Uterus (tissue), 4 donors: ENCODE measurements around the gene PPM1M. TPM values are rescaled to one million over a fixed set of nuclear protein-coding genes. Genes with fewer than 3 reads are reported as not detected.

ENCODE experiments used
- DNase-seq, 2 donors: peaks; one replicate each; pipeline ENCODE4 v3.0.0-alpha.2; 2019 to 2020
- H3K27ac ChIP-seq, 2 donors: fragments of 200-600 bp; sonication (generic); 1 replicate in 1 of 2; 2 replicates in 1 of 2; pipeline ENCODE4 v1.5.1; 2016 to 2018
- H3K27me3 ChIP-seq, 2 donors: fragments of 200-600 bp; sonication (generic); one replicate each; pipeline ENCODE4 v1.5.1; 2018 to 2019; ENCODE audit warnings: control low read depth in 1 of 2
- H3K36me3 ChIP-seq, 2 donors: fragments of 200-600 bp; sonication (generic); one replicate each; pipeline ENCODE4 v1.5.1; 2019; ENCODE audit warnings: control low read depth in 1 of 2
- H3K4me1 ChIP-seq, 2 donors: fragments of 200-600 bp; sonication (generic); one replicate each; pipeline ENCODE4 v1.5.1; 2018 to 2019; ENCODE audit warnings: control low read depth in 1 of 2
- H3K4me3 ChIP-seq, 2 donors: fragments of 200-600 bp; sonication (generic); 1 replicate in 1 of 2; 2 replicates in 1 of 2; pipeline ENCODE4 v1.5.1; 2018 to 2019; ENCODE audit warnings: mild to moderate bottlenecking in 1 of 2
- H3K9me3 ChIP-seq, 2 donors: fragments of 200-600 bp; sonication (generic); one replicate each; pipeline ENCODE4 v1.5.1; 2019; ENCODE audit warnings: control low read depth in 1 of 2
- CTCF ChIP-seq, 4 experiments: fragments of 200-600 bp in 2 of 4; fragments of 450-650 bp in 2 of 4; sonication (generic) in 2 of 4; IDR thresholded peaks; one replicate each; pipeline ENCODE4 v1.5.1; 2016 to 2019; ENCODE audit warnings: antibody characterized with exemption in 4 of 4, mild to moderate bottlenecking in 2 of 4, moderate library complexity in 1 of 4
- POLR2A ChIP-seq, 2 donors: fragments of 450-650 bp; IDR thresholded peaks; one replicate each; pipeline ENCODE4 v1.6.1; 2016; ENCODE audit warnings: antibody characterized with exemption in 2 of 2, mild to moderate bottlenecking in 1 of 2, moderate library complexity in 1 of 2
- intact Hi-C: fragments of 100-400 bp; cut with DNase I; formaldehyde crosslinking; loops from one replicate; pipeline ENCODE4 v1.15.1; 2023; ENCODE audit warnings: low total_unique reads
- total RNA-seq, 4 donors: library from RNA; depleted of rRNA in 3 of 4; stranded (reverse); fragments of >200 nt in 3 of 4; gene quantifications; one replicate each; pipeline versions ENCODE4 v1.1.0 to v1.2.4, GENCODE V29; 2014 to 2023
- donor health status: DM: yes; HTN: yes; CAD: no.

PPM1M gene
- total RNA-seq, 4 donors from 2014 or later: 23.9 to 32.3 (median 31.5) TPM

DNA sequence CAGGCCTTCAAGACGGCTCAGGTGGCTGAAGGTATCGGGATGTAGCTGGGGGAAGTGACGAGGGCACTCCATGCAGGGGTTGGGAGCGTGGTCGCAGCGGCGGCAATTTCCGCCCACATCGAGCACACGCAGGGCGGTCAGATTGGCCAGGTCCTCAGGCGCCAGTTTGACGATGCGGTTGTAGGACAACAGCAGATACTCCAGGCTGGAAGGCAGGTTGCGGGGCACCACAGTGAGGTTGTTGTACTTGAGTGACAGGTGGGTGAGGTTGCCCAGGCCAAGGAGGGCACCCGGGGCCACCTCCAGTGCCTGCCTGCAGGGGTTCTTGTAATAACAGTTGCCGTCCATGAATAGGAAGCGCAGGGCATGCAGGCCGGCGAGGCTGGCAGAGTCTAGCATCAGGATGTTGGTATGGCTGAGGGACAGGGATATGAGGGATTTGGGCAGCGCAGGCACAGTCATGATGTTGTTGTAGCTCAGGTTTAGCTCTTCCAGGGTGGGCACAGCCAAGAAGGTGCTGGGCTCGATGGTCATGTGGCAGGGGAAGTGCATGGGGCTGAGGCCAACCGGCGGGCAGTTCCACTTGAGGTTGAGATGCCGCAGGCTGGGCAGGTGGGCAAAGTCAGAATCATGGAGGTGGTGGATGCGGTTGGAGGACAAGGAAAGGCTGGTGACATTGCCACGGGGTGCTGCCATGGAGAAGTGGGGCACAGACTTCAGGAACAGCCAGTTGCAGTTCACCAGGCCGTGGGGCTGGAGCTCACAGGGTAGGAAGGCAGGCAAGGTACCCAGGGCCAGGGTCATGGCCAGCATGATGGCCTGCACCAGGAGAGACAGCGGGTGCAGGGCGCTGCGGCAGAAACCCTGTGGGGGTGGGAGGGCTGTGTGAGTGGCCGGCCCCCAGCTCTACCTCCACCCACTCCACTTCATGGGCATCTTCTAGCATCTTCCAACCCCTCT lies 21.8 kb upstream of the PPM1M start:
- no peaks in the 10 kb centered on the region for H3K27me3 ChIP-seq
- no peak overlapping the region for H3K4me3 ChIP-seq
- no peak overlapping the region for H3K27ac ChIP-seq
- H3K36me3 ChIP-seq: no peaks in the 10 kb centered on the region
- H3K9me3 ChIP-seq: no peaks in the 10 kb centered on the region
- intact Hi-C loops: loop anchor here (5.0 kb wide), 1 partner anchor 119 kb away; no protein-coding TSS in a partner anchor
- peaks cover 0 to 4% of the 10 kb centered on the region in 2 donors for H3K4me1 ChIP-seq
- TF ChIP-seq CTCF (IDR thresholded peaks at IDR 0.05) (no peak), POLR2A (IDR thresholded peaks at IDR 0.05) (no peak)
- DNase-seq: no peak

- H3K4me1 ChIP-seq: peaks cover 0 to 3% of the 10 kb centered on the region in 2 donors
- H3K36me3 ChIP-seq: no peaks in the 10 kb centered on the region
- intact Hi-C loops: no loop called here
- no peak within 1 kb of the TSS for H3K4me3 ChIP-seq
- TF ChIP-seq CTCF (IDR thresholded peaks at IDR 0.05) (no peak), POLR2A (IDR thresholded peaks at IDR 0.05) (no peak)
- no peaks in the 10 kb centered on the region for H3K27me3 ChIP-seq
- H3K9me3 ChIP-seq: no peaks in the 10 kb centered on the region
- DNase-seq: no peak
- no peak within 1 kb of the TSS for H3K27ac ChIP-seq
These were observed 19.9 kb upstream of the PPM1M start, which contains the start of gene TLR9 for GRCh38 chr3:52225452-52226228. TLR9 (minus strand) TSS chr3:52225645; CDS start chr3:52225529, 116 bp downstream.

DNA sequence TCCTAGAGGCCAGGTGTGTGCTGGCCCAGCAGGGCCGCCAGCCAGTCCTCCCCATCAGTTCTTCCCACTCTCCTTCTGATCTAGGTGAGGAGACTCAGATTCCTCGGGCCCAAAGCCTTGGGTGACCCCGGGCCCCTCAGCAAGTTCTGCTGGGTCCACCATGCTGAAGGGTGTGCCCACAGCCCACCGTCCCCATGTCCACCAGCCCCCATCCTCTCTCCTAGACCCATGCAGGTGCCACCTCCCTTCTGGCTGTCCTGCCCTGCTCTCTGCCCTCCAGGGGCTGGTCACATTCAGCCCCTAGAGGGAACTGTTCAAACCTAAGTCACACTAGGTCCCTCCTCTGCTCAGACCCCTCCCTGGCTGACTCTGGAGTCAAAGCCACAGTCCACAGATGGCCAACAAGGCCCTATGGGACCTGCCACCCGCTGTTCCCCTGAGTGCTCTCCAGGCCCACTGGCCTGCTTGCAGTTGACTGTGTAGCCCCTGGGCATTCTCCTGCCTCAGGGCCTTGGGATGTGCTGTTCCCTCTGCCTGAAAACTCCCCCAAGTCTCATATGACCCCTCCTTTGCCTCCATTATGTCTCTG lies 19.2 kb upstream of the PPM1M start:
- TF ChIP-seq CTCF (IDR thresholded peaks at IDR 0.05) (no peak), POLR2A (IDR thresholded peaks at IDR 0.05) (no peak)
- no peaks in the 10 kb centered on the region for H3K9me3 ChIP-seq
- H3K4me1 ChIP-seq: no peaks in the 10 kb centered on the region
- H3K27me3 ChIP-seq: no peaks in the 10 kb centered on the region
- H3K4me3 ChIP-seq: no peak overlapping the region
- DNase-seq: no peak
- no peaks in the 10 kb centered on the region for H3K36me3 ChIP-seq
- H3K27ac ChIP-seq: no peak overlapping the region
- intact Hi-C loops: no loop called here

- Histone ChIP-seq H3K27me3 (no peaks in the 10 kb centered on the region), H3K4me3 (no peak overlapping the region), H3K27ac (no peak overlapping the region), H3K36me3 (no peaks in the 10 kb centered on the region), H3K4me1 (no peaks in the 10 kb centered on the region), H3K9me3 (no peaks in the 10 kb centered on the region)
- no peak for TF ChIP-seq POLR2A (IDR thresholded peaks at IDR 0.05)
- no peak for TF ChIP-seq CTCF (IDR thresholded peaks at IDR 0.05)
- intact Hi-C loops: no loop called here
- DNase-seq: no peak
These were observed 18.4 kb upstream of the PPM1M start for GRCh38 chr3:52227117-52227516.
